ENCODE results near the gene PARP16. TPM values are rescaled to one million over a fixed set of nuclear protein-coding genes. Genes with fewer than 3 reads are reported as not detected.

PARP16 gene
- total RNA-seq, 1 donor from 2014 or later: 3.5 TPM

DNA sequence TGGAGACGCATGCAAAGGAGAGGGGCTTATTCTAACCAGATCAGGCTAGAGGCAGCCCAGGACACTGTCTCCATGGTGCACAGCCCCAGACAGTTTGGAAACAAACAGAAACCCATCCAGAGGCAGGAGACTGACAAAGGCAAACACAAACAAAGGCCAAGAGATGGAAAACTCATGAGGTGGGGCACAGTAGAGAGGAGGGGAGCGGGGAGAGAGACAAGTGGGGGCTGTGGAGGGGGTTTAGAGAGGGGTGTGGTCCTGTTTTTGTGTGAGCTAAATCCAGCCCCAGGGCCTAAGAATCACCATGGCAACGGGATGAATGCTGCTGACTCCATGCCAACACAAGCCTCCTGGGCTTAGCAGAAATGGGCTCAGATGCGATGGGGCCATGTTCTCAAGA lies 32.3 kb downstream of the PARP16 start:
- H3K4me3 ChIP-seq (ENCODE audit: low read depth, low read length): no peak overlapping the region
- TF ChIP-seq, protein P1, sequence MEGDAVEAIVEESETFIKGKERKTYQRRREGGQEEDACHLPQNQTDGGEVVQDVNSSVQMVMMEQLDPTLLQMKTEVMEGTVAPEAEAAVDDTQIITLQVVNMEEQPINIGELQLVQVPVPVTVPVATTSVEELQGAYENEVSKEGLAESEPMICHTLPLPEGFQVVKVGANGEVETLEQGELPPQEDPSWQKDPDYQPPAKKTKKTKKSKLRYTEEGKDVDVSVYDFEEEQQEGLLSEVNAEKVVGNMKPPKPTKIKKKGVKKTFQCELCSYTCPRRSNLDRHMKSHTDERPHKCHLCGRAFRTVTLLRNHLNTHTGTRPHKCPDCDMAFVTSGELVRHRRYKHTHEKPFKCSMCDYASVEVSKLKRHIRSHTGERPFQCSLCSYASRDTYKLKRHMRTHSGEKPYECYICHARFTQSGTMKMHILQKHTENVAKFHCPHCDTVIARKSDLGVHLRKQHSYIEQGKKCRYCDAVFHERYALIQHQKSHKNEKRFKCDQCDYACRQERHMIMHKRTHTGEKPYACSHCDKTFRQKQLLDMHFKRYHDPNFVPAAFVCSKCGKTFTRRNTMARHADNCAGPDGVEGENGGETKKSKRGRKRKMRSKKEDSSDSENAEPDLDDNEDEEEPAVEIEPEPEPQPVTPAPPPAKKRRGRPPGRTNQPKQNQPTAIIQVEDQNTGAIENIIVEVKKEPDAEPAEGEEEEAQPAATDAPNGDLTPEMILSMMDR (conservative IDR thresholded peaks at IDR 0.05; ENCODE audit: low read depth, low read length): no peak
- no peak for DNase-seq (ENCODE audit: low read depth)

DNA sequence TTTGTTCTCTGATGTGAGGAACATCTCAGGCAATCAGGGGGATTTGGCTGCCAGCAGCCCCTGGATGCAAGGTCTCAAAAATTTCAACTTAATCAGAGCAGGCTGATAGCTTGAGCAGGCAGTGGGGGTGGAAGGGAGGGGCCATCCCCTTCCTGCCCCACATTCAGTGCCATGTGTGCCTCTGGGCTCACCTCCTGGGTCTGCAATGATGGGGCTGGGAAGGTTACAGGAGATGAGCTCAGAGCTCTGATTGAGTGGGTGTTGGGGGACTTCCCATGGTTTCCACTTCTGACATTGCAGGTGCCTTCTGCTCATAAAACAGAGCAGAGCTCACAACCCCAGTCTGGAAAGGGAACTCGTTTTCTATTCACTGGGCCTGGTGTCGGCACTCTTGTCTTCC lies 37.0 kb downstream of the PARP16 start:
- no peak for DNase-seq (ENCODE audit: low read depth)
- TF ChIP-seq, protein P1 (conservative IDR thresholded peaks at IDR 0.05; ENCODE audit: low read depth, low read length): no peak
- no peak overlapping the region for H3K4me3 ChIP-seq (ENCODE audit: low read depth, low read length)

DNA sequence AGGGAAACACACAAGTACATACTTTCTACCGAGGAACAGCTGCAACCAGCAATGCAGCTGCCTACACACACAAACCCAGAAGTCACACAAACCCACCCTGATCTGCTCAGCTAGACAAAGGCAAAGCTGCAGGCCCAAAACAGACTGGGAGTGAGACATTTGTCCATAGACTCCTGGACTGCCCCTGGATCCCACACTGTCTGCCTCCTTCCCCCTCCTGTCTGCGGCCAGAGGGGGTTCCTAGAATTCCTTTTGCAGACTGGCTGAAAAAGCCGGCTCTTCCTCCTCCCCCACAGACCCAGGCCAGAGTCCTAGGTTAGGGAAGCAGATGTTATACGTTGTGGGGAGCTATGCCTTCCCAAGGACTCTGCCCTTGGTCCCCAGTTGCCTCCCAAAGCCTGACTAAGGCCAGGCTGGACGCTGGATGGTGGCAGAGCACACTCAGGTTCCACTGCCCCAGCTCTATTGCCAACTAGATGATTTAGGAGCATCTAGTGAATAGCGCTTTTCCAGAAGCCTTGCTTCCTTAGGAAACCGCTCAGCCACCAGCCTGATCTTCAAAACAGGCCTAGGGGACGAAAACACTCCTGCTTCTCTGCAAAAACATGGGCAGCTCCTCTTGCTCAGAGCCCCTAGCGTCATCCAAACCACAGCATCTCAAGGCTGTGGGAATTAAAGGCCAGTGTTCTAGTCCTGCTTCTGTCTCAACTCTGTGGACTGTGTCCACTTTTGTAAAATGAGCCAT lies 38.0 kb downstream of the PARP16 start:
- no peak overlapping the region for H3K4me3 ChIP-seq (ENCODE audit: low read depth, low read length)
- TF ChIP-seq, protein P1 (conservative IDR thresholded peaks at IDR 0.05; ENCODE audit: low read depth, low read length): no peak
- DNase-seq (ENCODE audit: low read depth): no peak

DNA sequence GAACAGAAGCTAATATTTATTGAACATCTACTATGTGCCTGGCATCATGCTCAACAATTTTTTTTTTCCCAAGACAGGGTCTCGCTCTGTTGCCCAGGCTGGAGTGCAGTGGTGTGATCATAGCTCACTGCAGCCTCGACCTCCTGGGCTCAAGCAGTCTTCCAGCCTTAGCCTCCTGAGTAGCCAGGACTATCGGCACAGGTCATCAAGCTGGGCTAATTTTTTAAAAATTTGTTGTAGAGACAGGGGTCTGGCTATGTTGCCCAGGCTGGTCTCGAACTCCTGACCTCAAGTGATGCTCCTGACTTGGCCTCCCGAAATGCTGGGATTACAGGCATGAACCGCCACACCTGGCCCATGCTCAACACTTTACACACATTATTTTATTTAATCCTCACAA lies 39.7 kb downstream of the PARP16 start:
- no peak for DNase-seq (ENCODE audit: low read depth)
- TF ChIP-seq, protein P1 (conservative IDR thresholded peaks at IDR 0.05; ENCODE audit: low read depth, low read length): no peak
- no peak overlapping the region for H3K4me3 ChIP-seq (ENCODE audit: low read depth, low read length)

DNA sequence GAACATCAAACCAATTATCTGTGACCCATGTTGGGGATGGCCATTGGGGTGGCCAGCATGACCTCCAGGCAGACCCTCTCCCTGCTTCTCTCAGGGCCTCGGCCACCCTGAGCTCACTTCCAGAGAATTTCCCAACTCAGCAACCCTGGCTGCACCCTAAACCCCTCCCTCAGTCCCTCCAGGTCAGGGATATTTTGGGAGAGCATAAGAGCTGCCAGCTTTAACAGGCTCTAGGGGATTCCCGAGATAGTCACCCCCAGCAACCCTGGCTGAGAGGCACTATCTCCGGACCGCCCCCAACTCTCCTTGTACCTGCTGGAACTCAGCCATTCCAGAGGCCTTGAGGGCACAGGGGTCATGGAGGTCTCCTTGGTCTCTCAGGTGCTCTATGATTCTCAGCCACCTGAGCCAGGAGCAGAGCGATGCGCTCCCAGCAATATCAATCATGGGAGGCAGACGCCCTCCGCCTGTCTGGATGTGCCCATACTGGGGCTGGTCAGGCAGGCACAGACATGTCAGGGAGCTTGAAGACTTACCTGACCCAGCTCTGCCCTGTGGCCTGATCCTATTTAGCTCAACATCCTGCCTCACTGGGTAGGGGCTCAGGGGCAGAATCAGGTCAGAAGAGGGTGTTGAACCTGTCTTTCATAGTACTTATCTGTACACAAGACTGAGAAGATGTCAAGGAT lies 40.5 kb downstream of the PARP16 start:
- TF ChIP-seq, protein P1 (conservative IDR thresholded peaks at IDR 0.05; ENCODE audit: low read depth, low read length): no peak
- DNase-seq (ENCODE audit: low read depth): no peak
- H3K4me3 ChIP-seq (ENCODE audit: low read depth, low read length): no peak overlapping the region

DNA sequence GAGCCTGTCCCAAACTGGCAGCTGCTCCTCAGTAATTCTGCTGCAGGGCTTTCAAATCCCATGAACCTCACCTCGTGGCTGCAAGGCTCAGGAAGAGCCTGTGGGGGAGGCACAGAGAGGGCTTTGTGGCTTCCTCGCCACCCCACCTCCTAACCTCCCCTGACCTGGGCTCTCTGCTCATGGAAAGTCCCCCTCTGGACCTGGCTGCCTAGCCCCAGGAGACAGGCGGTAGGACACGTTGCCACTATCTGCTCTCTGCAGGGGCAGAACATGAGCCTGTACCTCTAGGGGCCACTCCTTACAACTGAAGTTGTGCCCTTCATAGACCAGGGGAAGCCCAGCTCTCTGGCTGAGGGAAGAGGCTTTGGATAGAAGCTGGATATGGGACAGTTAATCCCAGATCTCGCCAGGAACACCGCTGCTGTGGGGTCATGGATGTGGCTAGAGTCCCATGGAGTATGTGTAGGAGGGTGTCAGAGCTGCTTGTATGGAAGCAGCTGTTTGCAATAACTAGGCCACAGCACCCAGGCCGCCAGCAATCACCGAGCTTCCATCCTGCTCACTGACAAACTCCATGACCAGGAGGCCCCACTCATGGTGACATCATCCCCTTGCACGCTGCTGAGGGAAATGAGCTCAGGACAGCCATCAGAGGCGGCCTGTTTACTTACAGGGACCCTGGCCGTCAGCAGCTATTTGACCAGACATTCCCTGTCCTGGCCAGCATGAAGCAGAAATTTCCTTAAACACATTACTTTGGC lies 41.4 kb downstream of the PARP16 start:
- DNase-seq (ENCODE audit: low read depth): no peak
- H3K4me3 ChIP-seq (ENCODE audit: low read depth, low read length): no peak overlapping the region
- TF ChIP-seq, protein P1 (conservative IDR thresholded peaks at IDR 0.05; ENCODE audit: low read depth, low read length): no peak

Data from epithelial cell of proximal tubule (primary cell).